Stimulated activated CD8-positive, alpha-beta memory T cell treated with anti-CD3 and anti-CD28 coated beads, Interleukin-4, amount 100 ng/mL, for 24 hours (primary cell): ENCODE measurements around the gene NAALADL2.
"Not testable (repeated sequence)": the region's sequence is repeated elsewhere in the genome, so short reads cannot be mapped to it uniquely, and the experiment has no call there.

ENCODE experiments used
- DNase-seq: peaks from one replicate; pipeline ENCODE4 v3.0.0-alpha.2; 2020; ENCODE audit warnings: low read depth

Gene NAALADL2

GRCh38 chr3:175370426-175370825 lies 511.3 kb downstream of the NAALADL2 start:
- not testable (repeated sequence) for DNase-seq

GRCh38 chr3:175371187-175371586 lies 512.1 kb downstream of the NAALADL2 start:
- not testable (repeated sequence) for DNase-seq

GRCh38 chr3:175374705-175375104 lies 515.6 kb downstream of the NAALADL2 start:
- DNase-seq = no peak

DNA sequence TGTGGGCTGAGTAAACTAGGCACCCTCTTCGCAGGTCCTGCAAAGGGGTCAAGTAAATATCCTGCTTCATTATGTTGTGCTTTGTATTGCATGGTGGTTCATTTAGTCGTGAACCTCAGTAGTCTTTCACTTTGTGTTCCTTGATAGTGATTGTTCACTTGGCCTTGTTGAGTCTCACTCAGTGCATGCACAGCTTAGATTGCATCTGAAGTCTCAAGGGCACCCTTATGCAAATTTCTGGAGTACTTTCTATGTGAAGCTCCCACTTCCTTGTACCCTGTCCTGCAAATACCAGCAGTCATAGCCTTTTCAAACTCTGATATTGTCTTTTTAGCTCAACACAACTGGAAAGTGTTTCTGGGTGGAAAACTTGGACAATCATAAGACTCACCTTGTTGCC lies 519.2 kb downstream of the NAALADL2 start:
- no peak for DNase-seq

GRCh38 chr3:175381685-175382084 lies 522.6 kb downstream of the NAALADL2 start:
- DNase-seq = no peak

GRCh38 chr3:175383371-175383770 lies 524.2 kb downstream of the NAALADL2 start:
- DNase-seq = no peak

DNA sequence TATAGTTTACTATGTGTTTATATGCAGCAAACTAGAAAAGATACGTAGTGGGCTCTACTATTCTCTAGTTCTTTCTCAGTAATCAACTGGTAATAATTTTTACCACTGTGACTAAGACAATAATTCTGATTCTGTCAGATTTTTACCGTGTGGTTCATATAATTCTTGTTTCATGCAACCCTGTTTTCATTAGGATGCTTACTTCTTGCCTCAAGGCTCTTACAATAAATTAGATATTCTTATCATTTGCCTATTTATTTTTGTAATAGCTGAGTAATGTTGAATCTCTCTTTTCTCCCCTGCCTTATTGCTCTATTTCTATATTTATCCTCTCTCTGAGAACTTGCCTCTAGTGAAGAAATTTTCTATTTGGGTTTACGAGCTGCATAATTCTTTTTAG lies 524.7 kb downstream of the NAALADL2 start:
- no peak for DNase-seq

GRCh38 chr3:175384569-175384968 lies 525.4 kb downstream of the NAALADL2 start:
- no peak for DNase-seq

- DNase-seq = no peak
These were observed 527.5 kb downstream of the NAALADL2 start for GRCh38 chr3:175386630-175387029.

DNA sequence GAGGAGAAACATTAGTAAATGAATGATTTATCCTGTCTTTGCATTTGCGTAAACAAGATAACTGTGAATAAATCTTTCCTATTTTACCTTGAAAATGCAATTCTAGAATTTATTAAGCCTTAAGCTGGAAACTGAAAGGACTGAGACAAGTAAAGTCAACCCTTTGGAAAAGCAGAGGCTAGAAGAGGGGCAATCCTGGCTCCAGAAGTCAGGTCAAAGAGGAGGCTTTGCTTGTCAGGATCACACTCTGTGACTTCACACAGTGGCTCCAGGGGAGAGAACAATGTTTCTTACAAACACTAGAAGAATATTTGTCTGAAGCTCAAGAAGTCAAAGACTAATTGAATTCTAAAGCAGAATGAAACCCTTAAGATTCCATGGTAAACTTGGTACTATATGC lies 530.4 kb downstream of the NAALADL2 start:
- no peak for DNase-seq

DNA sequence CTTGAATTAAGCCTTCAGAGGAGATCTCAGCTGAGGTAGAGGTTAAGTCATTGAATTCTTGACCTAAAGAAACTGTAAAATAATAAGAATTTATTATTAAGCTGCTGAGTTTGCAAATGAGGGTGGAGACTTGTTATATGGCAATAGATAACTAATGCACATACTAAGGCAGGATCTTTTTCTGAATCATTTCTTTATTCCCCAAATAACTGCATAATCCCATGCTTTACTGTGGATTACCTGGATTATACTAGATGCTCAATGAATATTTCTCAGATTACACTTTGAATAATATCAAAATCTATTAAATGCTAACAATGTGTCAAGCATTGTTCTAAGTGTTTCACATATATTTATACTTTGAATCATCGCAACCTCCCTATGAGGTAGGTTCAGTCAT lies 532.5 kb downstream of the NAALADL2 start:
- no peak for DNase-seq

DNA sequence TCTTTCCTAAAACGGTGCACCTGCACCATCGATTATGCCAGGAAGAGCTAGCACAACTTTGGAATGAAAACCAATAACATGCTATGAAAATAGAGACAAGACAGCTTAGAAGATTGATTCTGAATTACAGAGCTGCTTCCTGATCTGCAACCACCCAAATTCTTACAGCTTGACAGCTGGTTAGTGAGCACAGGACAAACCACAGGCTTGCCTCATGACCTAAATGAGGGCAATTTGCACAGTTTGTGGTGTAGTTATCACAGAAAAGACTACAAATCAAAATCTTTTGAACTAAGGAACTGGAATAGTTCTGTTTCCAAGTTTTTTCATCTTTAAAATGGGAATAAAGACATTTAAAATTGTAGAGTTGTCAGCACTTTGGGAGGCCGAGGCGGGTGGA lies 533.5 kb downstream of the NAALADL2 start:
- no peak for DNase-seq

- no peak for DNase-seq
These were observed 538.2 kb downstream of the NAALADL2 start for GRCh38 chr3:175397372-175397771.

GRCh38 chr3:175398676-175399075 lies 539.5 kb downstream of the NAALADL2 start:
- no peak for DNase-seq

DNA sequence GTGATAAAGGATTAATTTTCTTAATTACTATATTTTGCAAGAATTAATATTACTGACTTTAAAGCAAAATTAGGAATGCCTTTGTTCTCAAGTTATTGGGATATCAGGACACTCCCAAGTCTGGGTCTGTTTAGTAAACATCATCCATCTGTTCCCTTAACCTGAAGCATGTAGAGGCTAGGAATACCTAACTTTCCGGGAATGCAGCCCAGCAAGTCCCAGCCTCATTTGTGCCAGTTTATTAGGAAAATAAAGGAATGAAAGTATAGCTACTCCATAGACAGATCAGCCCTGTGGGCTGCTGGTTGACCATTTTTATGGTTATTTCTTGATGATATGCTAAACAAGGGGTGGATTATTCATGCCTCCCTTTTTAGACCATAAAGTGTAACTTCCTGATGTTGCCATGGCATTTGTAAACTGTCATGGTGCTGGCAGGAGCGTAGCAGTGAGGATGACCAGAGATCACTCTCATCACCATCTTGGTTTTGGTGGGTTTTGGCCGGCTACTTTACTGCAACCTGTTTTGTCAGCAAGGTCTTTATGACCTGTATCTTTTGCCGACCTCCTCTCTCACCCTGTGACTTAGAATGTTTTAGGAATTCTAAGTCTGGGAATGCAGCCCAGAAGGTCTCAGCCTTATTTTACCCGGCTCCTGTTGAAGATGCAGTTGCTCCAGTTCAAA lies 540.2 kb downstream of the NAALADL2 start:
- no peak for DNase-seq

- DNase-seq = no peak
These were observed 544.9 kb downstream of the NAALADL2 start for GRCh38 chr3:175404027-175404426.

GRCh38 chr3:175404621-175405020 lies 545.5 kb downstream of the NAALADL2 start:
- no peak for DNase-seq

DNA sequence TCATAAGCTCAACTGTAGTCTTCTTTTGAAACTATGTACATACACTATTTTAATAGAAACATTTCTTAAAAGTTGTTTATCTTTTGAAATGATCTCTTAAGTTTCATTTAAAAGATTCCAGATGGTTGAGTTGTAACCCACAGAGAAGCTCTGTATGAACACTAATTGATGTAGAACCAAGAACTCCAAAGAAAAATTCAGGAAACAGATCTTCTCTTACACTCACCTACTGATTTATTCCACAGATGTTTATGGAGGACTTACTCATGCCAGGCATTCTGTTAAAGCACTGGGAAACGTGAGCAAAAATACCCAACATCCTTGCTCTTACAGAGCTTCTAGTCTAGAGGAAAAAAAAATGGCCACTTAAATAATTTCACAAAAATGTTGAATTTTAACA lies 551.1 kb downstream of the NAALADL2 start:
- no peak for DNase-seq

DNA sequence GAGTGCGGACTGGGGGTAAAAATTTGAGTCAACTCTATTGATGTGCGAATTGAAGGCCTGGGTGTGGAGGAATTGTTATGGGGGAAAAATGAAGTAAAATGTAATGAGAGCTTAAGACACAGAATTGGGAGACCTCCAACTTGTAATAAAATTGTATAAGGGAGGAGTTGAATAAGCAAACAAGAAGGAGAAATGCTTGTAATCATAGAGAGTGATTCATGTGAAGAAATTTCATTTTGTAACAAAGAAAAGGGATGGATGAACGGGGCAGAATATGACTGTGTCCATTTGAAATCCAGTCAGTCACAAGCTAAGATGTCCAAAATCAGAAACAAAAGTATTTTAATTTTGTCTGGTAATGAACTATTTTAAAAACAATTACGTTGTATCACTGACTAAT lies 552.3 kb downstream of the NAALADL2 start:
- DNase-seq = no peak

GRCh38 chr3:175411946-175412345 lies 552.8 kb downstream of the NAALADL2 start:
- no peak for DNase-seq

DNA sequence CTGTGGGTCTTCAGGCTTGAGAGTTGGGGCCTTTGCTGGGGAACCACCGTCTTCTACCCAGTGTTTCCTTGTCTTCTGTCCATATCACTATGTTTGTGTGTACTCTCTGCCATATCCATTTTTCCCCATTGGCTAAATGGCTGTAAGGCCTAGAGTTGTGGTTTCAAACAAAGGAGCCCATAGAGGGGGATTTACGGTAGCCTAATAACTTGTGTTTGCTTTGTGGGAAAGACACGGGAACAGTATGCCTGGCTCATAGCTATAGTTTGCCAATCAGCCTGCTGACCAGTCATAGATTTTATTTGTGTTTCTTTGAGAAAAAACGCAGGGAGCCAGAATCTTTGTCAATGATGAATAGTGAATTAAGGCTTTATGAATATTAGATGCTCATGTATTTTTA lies 554.8 kb downstream of the NAALADL2 start:
- DNase-seq = no peak

DNA sequence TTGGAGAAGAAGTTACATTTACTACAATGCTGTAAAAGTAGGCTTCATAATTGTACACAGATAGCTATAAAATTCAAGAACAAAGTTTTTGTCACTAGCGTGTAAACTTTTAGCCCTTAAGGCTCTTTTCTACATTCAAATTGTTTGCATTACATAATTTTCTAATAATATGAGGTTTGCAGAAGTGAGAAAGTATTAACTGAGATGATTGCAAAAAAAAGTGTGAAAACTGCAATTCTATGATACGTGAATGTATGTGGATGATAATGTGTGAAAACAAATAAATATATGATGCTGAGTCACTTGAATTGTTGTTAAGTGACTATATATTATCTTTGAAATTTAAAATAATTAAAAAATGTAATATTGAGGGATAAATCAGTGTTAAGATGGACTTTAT lies 557.5 kb downstream of the NAALADL2 start:
- no peak for DNase-seq

- no peak for DNase-seq
These were observed 558.3 kb downstream of the NAALADL2 start for GRCh38 chr3:175417426-175417825.

- DNase-seq = no peak
These were observed 562.8 kb downstream of the NAALADL2 start for GRCh38 chr3:175421902-175422301.

DNA sequence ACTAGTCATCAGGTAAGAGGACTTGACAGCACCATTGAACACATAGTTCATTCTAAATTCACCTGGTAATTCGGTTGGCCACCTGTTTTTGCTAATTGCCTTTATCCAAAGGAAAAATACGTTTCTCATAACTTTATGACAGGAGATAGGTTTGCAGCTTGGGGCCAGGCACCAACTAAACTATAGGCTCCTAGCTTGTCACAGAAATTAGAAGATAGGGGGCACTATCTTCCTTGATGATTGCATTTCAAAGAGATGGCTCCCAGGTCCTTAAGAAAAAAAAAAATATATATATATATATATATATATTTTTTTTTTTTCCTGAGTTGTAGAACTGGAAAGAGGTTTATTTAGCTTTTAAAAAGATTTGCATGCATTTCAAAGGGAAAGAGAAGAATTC lies 563.6 kb downstream of the NAALADL2 start:
- DNase-seq = no peak
